Measurements from ENCODE around the gene TNFRSF8.

DNA sequence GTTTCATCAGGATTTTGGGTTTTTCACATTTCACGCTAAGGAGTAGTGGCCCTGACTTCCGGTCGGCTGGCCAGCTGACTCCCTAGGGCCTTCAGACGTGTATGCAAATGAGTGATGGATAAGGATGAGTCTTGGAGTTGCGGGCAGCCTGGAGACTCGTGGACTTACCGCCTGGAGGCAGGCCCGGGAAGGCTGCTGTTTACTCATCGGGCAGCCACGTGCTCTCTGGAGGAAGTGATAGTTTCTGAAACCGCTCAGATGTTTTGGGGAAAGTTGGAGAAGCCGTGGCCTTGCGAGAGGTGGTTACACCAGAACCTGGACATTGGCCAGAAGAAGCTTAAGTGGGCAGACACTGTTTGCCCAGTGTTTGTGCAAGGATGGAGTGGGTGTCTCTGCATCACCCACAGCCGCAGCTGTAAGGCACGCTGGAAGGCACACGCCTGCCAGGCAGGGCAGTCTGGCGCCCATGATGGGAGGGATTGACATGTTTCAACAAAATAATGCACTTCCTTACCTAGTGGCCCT, 80.6 kb downstream of the TNFRSF8 start:
- TF ChIP-seq, protein P1, sequence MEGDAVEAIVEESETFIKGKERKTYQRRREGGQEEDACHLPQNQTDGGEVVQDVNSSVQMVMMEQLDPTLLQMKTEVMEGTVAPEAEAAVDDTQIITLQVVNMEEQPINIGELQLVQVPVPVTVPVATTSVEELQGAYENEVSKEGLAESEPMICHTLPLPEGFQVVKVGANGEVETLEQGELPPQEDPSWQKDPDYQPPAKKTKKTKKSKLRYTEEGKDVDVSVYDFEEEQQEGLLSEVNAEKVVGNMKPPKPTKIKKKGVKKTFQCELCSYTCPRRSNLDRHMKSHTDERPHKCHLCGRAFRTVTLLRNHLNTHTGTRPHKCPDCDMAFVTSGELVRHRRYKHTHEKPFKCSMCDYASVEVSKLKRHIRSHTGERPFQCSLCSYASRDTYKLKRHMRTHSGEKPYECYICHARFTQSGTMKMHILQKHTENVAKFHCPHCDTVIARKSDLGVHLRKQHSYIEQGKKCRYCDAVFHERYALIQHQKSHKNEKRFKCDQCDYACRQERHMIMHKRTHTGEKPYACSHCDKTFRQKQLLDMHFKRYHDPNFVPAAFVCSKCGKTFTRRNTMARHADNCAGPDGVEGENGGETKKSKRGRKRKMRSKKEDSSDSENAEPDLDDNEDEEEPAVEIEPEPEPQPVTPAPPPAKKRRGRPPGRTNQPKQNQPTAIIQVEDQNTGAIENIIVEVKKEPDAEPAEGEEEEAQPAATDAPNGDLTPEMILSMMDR (IDR thresholded peaks at IDR 0.05; ENCODE audit: low read depth, low read length, poor library complexity, severe bottlenecking), result no peak
- no peak for TF ChIP-seq EZH2phosphoT487 (IDR thresholded peaks at IDR 0.05; ENCODE audit: borderline replicate concordance, low read length)
